Thyroid gland (tissue), 4 donors: ENCODE results near the gene WNK2. TPM values are rescaled to one million over a fixed set of nuclear protein-coding genes. Genes with fewer than 3 reads are reported as not detected.

Experiments used
- DNase-seq, 2 donors: peaks; one replicate each; pipeline ENCODE4 v3.0.0-alpha.2; 2019
- H3K27ac ChIP-seq, 3 donors: fragments of 200-600 bp; sonication (generic); 1 replicate in 2 of 3; 2 replicates in 1 of 3; pipeline ENCODE4 v1.5.1; 2016 to 2019; ENCODE audit warnings: mild to moderate bottlenecking in 1 of 3, moderate library complexity in 1 of 3
- H3K27me3 ChIP-seq: fragments of 200-600 bp; sonication (generic); one replicate; pipeline ENCODE4 v1.5.1; 2019
- H3K36me3 ChIP-seq, 2 donors: fragments of 200-600 bp; sonication (generic); one replicate each; pipeline ENCODE4 v1.5.1; 2016 to 2019
- H3K4me1 ChIP-seq, 2 donors: fragments of 200-600 bp; sonication (generic); one replicate each; pipeline ENCODE4 v1.5.1; 2017 to 2019
- H3K4me3 ChIP-seq, 3 donors: fragments of 200-600 bp; sonication (generic); replicated peaks in 1 of 3; 1 replicate in 2 of 3; 2 replicates in 1 of 3; pipeline ENCODE4 v1.5.1; 2016; ENCODE audit warnings: mild to moderate bottlenecking in 1 of 3
- H3K9me3 ChIP-seq: fragments of 200-600 bp; sonication (generic); one replicate; pipeline ENCODE4 v1.5.1; 2017
- POLR2A ChIP-seq, 2 donors: fragments of 450-650 bp; IDR thresholded peaks; one replicate each; pipeline ENCODE4 v1.6.1; 2017; ENCODE audit warnings: antibody characterized with exemption in 2 of 2, mild to moderate bottlenecking in 2 of 2, moderate library complexity in 1 of 2
- WGBS, 2 donors: methylation state at CpG; one replicate each; pipeline ENCODE4 v1.1.5; 2017; 5-methylcytosine and 5-hydroxymethylcytosine counted together
- intact Hi-C: fragments of 100-400 bp; cut with DNase I; formaldehyde crosslinking; loops from one replicate; pipeline ENCODE4 v1.15.1; 2023
- total RNA-seq, 4 donors: library from RNA; depleted of rRNA; stranded (reverse); fragments of >200 nt; gene quantifications; one replicate each; pipeline ENCODE4 v1.2.3, GENCODE V29; 2016
- TF ChIP-seq, protein P1 (sequence below), 6 experiments: fragments of 200-600 bp in 3 of 6; fragments of 450-650 bp in 3 of 6; sonication (generic) in 3 of 6; IDR thresholded peaks; one replicate each; pipeline ENCODE4 v1.5.1; 2016 to 2019; ENCODE audit warnings: antibody characterized with exemption in 6 of 6, mild to moderate bottlenecking in 2 of 6, inconsistent platforms in 1 of 6, moderate library complexity in 1 of 6

Gene WNK2
- total RNA-seq, 4 donors from 2014 or later = 0.94 to 8.5 (median 8.1) TPM

GRCh38 chr9:93324191-93324834, 140.4 kb downstream of the WNK2 start:
- WGBS, 2 donors = 86 to 87% methylated on average over 18 of the region's 18 CpGs
- H3K4me3 ChIP-seq = no peak overlapping the region
- no peaks in the 10 kb centered on the region for H3K27me3 ChIP-seq
- peaks cover 2 to 4% of the 10 kb centered on the region in 2 donors for H3K4me1 ChIP-seq
- H3K27ac ChIP-seq = no peak overlapping the region
- intact Hi-C loops = no loop called here
- no peaks in the 10 kb centered on the region for H3K9me3 ChIP-seq
- H3K36me3 ChIP-seq = no peaks in the 10 kb centered on the region
- no peak for TF ChIP-seq POLR2A (IDR thresholded peaks at IDR 0.05)
- TF ChIP-seq, protein P1, sequence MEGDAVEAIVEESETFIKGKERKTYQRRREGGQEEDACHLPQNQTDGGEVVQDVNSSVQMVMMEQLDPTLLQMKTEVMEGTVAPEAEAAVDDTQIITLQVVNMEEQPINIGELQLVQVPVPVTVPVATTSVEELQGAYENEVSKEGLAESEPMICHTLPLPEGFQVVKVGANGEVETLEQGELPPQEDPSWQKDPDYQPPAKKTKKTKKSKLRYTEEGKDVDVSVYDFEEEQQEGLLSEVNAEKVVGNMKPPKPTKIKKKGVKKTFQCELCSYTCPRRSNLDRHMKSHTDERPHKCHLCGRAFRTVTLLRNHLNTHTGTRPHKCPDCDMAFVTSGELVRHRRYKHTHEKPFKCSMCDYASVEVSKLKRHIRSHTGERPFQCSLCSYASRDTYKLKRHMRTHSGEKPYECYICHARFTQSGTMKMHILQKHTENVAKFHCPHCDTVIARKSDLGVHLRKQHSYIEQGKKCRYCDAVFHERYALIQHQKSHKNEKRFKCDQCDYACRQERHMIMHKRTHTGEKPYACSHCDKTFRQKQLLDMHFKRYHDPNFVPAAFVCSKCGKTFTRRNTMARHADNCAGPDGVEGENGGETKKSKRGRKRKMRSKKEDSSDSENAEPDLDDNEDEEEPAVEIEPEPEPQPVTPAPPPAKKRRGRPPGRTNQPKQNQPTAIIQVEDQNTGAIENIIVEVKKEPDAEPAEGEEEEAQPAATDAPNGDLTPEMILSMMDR (IDR thresholded peaks at IDR 0.05) = no peak
- no peak for DNase-seq

DNA sequence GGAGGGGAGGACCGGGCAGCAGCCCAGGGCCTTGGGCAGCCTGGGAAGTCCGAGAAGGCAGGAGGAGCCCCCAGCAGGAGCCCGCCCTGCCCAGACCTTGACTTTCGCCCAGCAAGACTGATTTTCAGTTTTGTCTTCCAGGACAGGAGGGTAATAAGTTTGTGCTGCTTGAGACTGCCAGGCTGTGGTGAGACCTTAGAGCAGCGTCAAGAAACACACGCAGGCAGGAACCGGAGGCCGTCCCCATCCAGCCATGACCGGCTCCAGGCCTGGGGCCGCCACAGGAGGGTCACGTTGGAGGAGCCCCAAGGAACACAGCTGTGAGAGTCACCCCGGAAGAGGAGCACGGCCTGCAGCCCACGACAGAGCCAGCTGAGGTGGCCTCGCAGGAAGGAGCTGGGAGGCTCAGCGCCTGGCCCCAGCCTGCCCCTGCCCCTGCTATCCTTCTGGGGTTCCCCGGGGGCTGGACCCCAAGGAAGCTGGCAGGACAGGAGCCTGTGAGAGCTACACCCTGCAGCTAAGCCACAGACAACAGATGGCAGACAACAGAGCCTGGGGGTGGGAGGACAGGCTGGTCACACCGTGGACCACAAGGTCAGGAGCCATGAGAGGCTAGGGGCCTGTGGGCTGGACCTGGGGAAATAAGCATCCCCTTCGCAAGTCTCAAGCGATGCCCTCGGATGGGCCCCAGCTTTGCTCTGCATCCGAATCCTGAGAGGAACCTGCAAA, 141.5 kb downstream of the WNK2 start:
- H3K4me3 ChIP-seq = no peak overlapping the region
- intact Hi-C loops = no loop called here
- no peaks in the 10 kb centered on the region for H3K9me3 ChIP-seq
- no peaks in the 10 kb centered on the region for H3K36me3 ChIP-seq
- DNase-seq = no peak
- TF ChIP-seq POLR2A (IDR thresholded peaks at IDR 0.05) = no peak
- TF ChIP-seq, protein P1 (IDR thresholded peaks at IDR 0.05) = no peak
- 81 to 91% methylated on average over 16 to 18 of the region's 22 CpGs for WGBS, 2 donors
- peaks cover 0 to 3% of the 10 kb centered on the region in 2 donors for H3K4me1 ChIP-seq
- H3K27me3 ChIP-seq = no peaks in the 10 kb centered on the region
- no peak overlapping the region for H3K27ac ChIP-seq

- Histone ChIP-seq H3K9me3 (no peaks in the 10 kb centered on the region), H3K27me3 (no peaks in the 10 kb centered on the region), H3K27ac (no peak overlapping the region), H3K36me3 (no peaks in the 10 kb centered on the region), H3K4me1 (peaks cover 0 to 3% of the 10 kb centered on the region in 2 donors), H3K4me3 (no peak overlapping the region)
- TF ChIP-seq, protein P1 (IDR thresholded peaks at IDR 0.05) = no peak
- TF ChIP-seq POLR2A (IDR thresholded peaks at IDR 0.05) = no peak
- DNase-seq = no peak
- WGBS, 2 donors = 83 to 85% methylated on average over 9 of the region's 9 CpGs
- intact Hi-C loops = no loop called here
Measured at GRCh38 chr9:93326056-93326455, 142.1 kb downstream of the WNK2 start.

DNA sequence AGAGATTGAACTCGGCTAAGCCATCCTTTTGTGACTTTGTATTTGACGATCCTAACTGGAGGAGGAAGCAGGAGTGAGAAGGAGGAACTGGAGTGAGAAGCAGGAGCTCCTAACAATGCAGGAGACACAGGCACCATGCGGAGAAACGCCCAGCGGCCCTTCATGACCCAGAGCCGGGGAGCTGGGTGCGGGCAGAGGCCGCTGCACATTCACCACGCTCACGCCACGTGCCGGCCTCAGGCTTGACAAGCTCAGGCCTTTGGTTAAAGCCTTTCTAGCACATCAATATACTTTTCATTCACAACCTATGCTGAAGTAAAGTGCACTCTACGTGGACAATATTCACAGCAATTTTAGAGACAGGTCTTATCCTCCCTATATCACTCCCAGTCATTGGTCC, 142.7 kb downstream of the WNK2 start:
- Histone ChIP-seq H3K27ac (no peak overlapping the region), H3K27me3 (no peaks in the 10 kb centered on the region), H3K4me3 (no peak overlapping the region), H3K36me3 (no peaks in the 10 kb centered on the region), H3K9me3 (no peaks in the 10 kb centered on the region), H3K4me1 (peaks cover 0 to 3% of the 10 kb centered on the region in 2 donors)
- 91 to 92% methylated on average over 13 of the region's 13 CpGs for WGBS, 2 donors
- intact Hi-C loops = no loop called here
- TF ChIP-seq, protein P1 (IDR thresholded peaks at IDR 0.05) = no peak
- TF ChIP-seq POLR2A (IDR thresholded peaks at IDR 0.05) = no peak
- no peak for DNase-seq

GRCh38 chr9:93329629-93330280, 145.8 kb downstream of the WNK2 start:
- Histone ChIP-seq H3K36me3 (no peaks in the 10 kb centered on the region), H3K27me3 (no peaks in the 10 kb centered on the region), H3K9me3 (no peaks in the 10 kb centered on the region), H3K4me3 (no peak overlapping the region), H3K4me1 (no peaks in the 10 kb centered on the region), H3K27ac (no peak overlapping the region)
- TF ChIP-seq POLR2A (IDR thresholded peaks at IDR 0.05) = no peak
- TF ChIP-seq, protein P1 (IDR thresholded peaks at IDR 0.05) = no peak
- intact Hi-C loops = no loop called here
- no peak for DNase-seq
- 87 to 91% methylated on average over 7 of the region's 7 CpGs for WGBS, 2 donors
